Retinal pigment epithelial cell (primary cell): ENCODE results near the gene ZNF23.

Source experiments
- DNase-seq: peaks from one replicate; pipeline ENCODE4 v3.0.0-alpha.2; 2010; ENCODE audit warnings: low read depth
- H3K4me3 ChIP-seq: 2 replicates; pipeline ENCODE4 v1.5.1; 2011; ENCODE audit warnings: mild to moderate bottlenecking, low read length, control low read depth, moderate library complexity
- CTCF ChIP-seq: conservative IDR thresholded peaks from 2 replicates; pipeline ENCODE4 v1.5.1; 2011; ENCODE audit warnings: low read depth, low read length, control low read depth, inconsistent platforms

Gene ZNF23

GRCh38 chr16:71402007-71402406 lies 60.0 kb downstream of the ZNF23 start:
- TF ChIP-seq CTCF: no peak
- H3K4me3 ChIP-seq: no peak overlapping the region
- no peak for DNase-seq

GRCh38 chr16:71399801-71400563 lies 62.1 kb downstream of the ZNF23 start:
- H3K4me3 ChIP-seq: no peak overlapping the region
- DNase-seq: no peak

More at GRCh38 chr16:71399801-71400563, 62.1 kb downstream of the ZNF23 start:
- TF ChIP-seq CTCF: no peak
